ENCODE results near the gene COL10A1. TPM values are rescaled to one million over a fixed set of nuclear protein-coding genes. Genes with fewer than 3 reads are reported as not detected.

The COL10A1 gene
- total RNA-seq, 1 experiment from 2014 or later = not detected

DNA sequence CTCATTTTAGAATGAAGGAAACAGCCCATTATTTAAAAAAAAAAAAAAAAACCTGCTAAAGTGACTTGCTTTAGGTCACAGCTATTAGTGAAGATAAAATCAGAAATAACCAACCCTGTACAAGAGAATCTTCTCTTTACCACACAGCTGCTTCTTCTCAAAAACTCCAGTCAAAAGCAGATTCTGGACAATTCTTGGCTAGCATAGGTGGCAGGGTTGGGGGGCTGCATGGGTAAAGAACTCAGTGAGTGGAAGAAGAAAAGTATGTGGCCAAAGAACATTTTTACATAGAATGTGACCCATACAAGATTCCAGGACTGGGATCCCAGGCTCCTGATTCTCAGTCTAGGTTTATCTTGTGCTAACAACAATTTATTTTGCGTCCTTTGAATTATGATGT lies 55.8 kb downstream of the COL10A1 start:
- Mint-ChIP-seq H3K9me3 (no peaks in the 10 kb centered on the region), H3K27me3 (ENCODE audit: low read depth) (no peaks in the 10 kb centered on the region), H3K4me1 (peaks cover 5 to 9% of the 10 kb centered on the region in 2 experiments), H3K36me3 (ENCODE audit: insufficient read depth in 1 of 3, low read depth in 3 of 3) (no peaks in the 10 kb centered on the region), H3K4me3 (no peak overlapping the region), H3K27ac (no peak overlapping the region)
- H3K4ac ChIP-seq (ENCODE audit: low read depth, low read length) = no peak overlapping the region
- no peaks in the 10 kb centered on the region for H3K27me3 ChIP-seq (ENCODE audit: insufficient read depth, low read length)
- H3K23me2 ChIP-seq (ENCODE audit: insufficient read length, low read depth, low read length, poor library complexity, severe bottlenecking) = no peaks in the 10 kb centered on the region
- H3K4me1 ChIP-seq (ENCODE audit: insufficient read depth, low read length) = no peaks in the 10 kb centered on the region
- no peak overlapping the region for H2AFZ ChIP-seq (ENCODE audit: low read length)
- no peak overlapping the region for H3K56ac ChIP-seq (ENCODE audit: insufficient read length, low read depth, low read length)
- no peak overlapping the region for H2AK5ac ChIP-seq (ENCODE audit: insufficient read length, low read length)
- no peak overlapping the region for H2BK5ac ChIP-seq (ENCODE audit: insufficient read length, low read length)
- H4K91ac ChIP-seq (ENCODE audit: insufficient read length, low read depth, low read length) = no peak overlapping the region
- no peaks in the 10 kb centered on the region for H4K20me1 ChIP-seq (ENCODE audit: control insufficient read depth, insufficient read depth, insufficient read length)
- H2BK12ac ChIP-seq (ENCODE audit: insufficient read length, low read depth, low read length) = no peak overlapping the region
- H3K18ac ChIP-seq (ENCODE audit: insufficient read length, low read depth, low read length) = no peak overlapping the region
- H3K9me3 ChIP-seq (ENCODE audit: control insufficient read depth, low read depth, low read length) = no peaks in the 10 kb centered on the region
- no peak overlapping the region for H2BK120ac ChIP-seq (ENCODE audit: low read depth, low read length, poor library complexity, severe bottlenecking)
- H3K4me2 ChIP-seq (ENCODE audit: insufficient read depth, insufficient read length, low read length) = no peak overlapping the region
- no peak overlapping the region for H3K23ac ChIP-seq (ENCODE audit: insufficient read length, low read depth, low read length)
- no CpG with 5 or more reads among the region's 1 CpG for WGBS (ENCODE audit: extremely low coverage, insufficient read length, low lambda C conversion rate)
- H2BK15ac ChIP-seq (ENCODE audit: low read depth, low read length) = no peak overlapping the region
- H3K27ac ChIP-seq (ENCODE audit: insufficient read length, low read depth, low read length) = no peak overlapping the region
- TF ChIP-seq, protein P1, sequence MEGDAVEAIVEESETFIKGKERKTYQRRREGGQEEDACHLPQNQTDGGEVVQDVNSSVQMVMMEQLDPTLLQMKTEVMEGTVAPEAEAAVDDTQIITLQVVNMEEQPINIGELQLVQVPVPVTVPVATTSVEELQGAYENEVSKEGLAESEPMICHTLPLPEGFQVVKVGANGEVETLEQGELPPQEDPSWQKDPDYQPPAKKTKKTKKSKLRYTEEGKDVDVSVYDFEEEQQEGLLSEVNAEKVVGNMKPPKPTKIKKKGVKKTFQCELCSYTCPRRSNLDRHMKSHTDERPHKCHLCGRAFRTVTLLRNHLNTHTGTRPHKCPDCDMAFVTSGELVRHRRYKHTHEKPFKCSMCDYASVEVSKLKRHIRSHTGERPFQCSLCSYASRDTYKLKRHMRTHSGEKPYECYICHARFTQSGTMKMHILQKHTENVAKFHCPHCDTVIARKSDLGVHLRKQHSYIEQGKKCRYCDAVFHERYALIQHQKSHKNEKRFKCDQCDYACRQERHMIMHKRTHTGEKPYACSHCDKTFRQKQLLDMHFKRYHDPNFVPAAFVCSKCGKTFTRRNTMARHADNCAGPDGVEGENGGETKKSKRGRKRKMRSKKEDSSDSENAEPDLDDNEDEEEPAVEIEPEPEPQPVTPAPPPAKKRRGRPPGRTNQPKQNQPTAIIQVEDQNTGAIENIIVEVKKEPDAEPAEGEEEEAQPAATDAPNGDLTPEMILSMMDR (conservative IDR thresholded peaks at IDR 0.05) = no peak
- no peak overlapping the region for H3K14ac ChIP-seq (ENCODE audit: insufficient read depth, low read length)
- no peaks in the 10 kb centered on the region for H3K79me2 ChIP-seq (ENCODE audit: insufficient read depth, low read length)
- H4K5ac ChIP-seq (ENCODE audit: insufficient read length, low read depth, low read length) = no peak overlapping the region
- no peaks in the 10 kb centered on the region for H3K79me1 ChIP-seq (ENCODE audit: insufficient read depth, low read depth, low read length, poor library complexity, severe bottlenecking)
- no peak overlapping the region for H4K8ac ChIP-seq (replicated peaks; ENCODE audit: insufficient read length, low read depth, low read length)
- H2BK20ac ChIP-seq (ENCODE audit: low read depth, low read length, poor library complexity, severe bottlenecking) = no peak overlapping the region
- no peak for DNase-seq
- no peak overlapping the region for H3K9ac ChIP-seq (ENCODE audit: extremely low read depth, insufficient read length, low read length)
- H3T11ph ChIP-seq (ENCODE audit: low read length) = no peak overlapping the region

Other genes with a start within 250 kb of the COL10A1 start
- gene FRK, start 65.2 kb downstream of the COL10A1 start, total RNA-seq (2021) = 0.09 and 0.15 TPM in 2 replicates
- gene NT5DC1, start 25.3 kb downstream of the COL10A1 start, total RNA-seq (2021) = 54.2 and 64.9 TPM in 2 replicates
- 18.9 and 19.0 TPM in 2 replicates for gene TSPYL4, start 127.9 kb upstream of the COL10A1 start, total RNA-seq (2021)
- gene TSPYL1, start 153.8 kb upstream of the COL10A1 start, total RNA-seq (2021) = 75.3 and 76.8 TPM in 2 replicates
- 41.5 and 45.6 TPM in 2 replicates for gene DSE, start 244.8 kb upstream of the COL10A1 start, total RNA-seq (2021)